ENCODE results near the gene UST.
"Not testable (repeated sequence)": the region's sequence is repeated elsewhere in the genome, so short reads cannot be mapped to it uniquely, and the experiment has no call there.

The UST gene

DNA sequence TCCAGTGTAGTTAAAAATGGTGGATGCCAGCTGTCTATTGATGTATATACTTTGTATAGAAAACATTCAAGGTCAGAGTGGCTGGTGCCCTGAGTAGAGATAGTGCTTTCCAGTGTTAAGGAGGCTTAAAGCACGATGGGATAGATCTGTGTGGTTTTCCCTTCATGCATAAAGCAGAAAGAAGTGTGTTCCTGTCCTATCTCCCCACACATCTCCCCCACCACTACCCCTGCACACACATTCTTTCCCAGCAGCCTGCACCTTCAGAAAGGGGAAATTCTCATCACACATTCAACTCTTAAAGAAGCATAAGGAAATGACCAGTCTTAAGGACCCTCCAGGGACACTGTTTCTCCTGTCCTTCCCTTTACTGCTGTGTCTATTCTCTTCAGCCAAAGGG is 349.0 kb downstream of the UST start:
- TF ChIP-seq, protein P1, sequence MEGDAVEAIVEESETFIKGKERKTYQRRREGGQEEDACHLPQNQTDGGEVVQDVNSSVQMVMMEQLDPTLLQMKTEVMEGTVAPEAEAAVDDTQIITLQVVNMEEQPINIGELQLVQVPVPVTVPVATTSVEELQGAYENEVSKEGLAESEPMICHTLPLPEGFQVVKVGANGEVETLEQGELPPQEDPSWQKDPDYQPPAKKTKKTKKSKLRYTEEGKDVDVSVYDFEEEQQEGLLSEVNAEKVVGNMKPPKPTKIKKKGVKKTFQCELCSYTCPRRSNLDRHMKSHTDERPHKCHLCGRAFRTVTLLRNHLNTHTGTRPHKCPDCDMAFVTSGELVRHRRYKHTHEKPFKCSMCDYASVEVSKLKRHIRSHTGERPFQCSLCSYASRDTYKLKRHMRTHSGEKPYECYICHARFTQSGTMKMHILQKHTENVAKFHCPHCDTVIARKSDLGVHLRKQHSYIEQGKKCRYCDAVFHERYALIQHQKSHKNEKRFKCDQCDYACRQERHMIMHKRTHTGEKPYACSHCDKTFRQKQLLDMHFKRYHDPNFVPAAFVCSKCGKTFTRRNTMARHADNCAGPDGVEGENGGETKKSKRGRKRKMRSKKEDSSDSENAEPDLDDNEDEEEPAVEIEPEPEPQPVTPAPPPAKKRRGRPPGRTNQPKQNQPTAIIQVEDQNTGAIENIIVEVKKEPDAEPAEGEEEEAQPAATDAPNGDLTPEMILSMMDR (conservative IDR thresholded peaks at IDR 0.05; ENCODE audit: low read depth, low read length), result no peak
- Histone ChIP-seq H3K79me2 (ENCODE audit: insufficient read depth, low read depth) (no peaks in the 10 kb centered on the region), H3K36me3 (ENCODE audit: insufficient read depth) (no peaks in the 10 kb centered on the region), H3K27ac (no peak overlapping the region), H3K4me2 (no peak overlapping the region), H3K9ac (no peak overlapping the region), H4K20me1 (ENCODE audit: insufficient read depth) (no peaks in the 10 kb centered on the region), H2AFZ (ENCODE audit: low read depth) (no peak overlapping the region), H3K27me3 (ENCODE audit: insufficient read depth, low read depth) (no peaks in the 10 kb centered on the region), H3K4me3 (IDR thresholded peaks at IDR 0.05; ENCODE audit: insufficient read depth, low read depth, low read length) (no peak overlapping the region), H3K4me1 (ENCODE audit: low read depth, poor library complexity, severe bottlenecking) (no peaks in the 10 kb centered on the region)

DNA sequence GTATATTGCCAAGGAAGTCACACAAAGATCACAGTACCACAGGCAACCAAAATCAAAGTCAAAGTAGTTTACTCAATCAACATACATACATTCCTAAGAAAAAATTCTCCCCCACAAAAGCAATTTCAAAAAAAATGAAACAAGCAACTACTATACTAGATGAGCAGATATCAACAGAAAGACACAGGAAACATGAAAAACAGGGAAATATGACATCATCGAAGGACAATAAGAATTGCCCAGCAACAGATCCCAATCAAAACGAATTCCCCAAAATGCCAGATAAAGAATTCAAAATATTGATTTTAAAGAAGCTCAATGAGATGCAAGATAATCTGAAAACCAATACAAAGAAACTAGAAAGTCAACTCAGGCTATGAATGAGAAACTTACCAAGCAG is 351.0 kb downstream of the UST start:
- Histone ChIP-seq H3K9ac (no peak overlapping the region), H3K27me3 (ENCODE audit: insufficient read depth, low read depth) (no peaks in the 10 kb centered on the region), H4K20me1 (ENCODE audit: insufficient read depth) (no peaks in the 10 kb centered on the region), H3K79me2 (ENCODE audit: insufficient read depth, low read depth) (no peaks in the 10 kb centered on the region), H3K4me1 (ENCODE audit: low read depth, poor library complexity, severe bottlenecking) (no peaks in the 10 kb centered on the region), H3K4me3 (IDR thresholded peaks at IDR 0.05; ENCODE audit: insufficient read depth, low read depth, low read length) (no peak overlapping the region), H2AFZ (ENCODE audit: low read depth) (no peak overlapping the region), H3K36me3 (ENCODE audit: insufficient read depth) (no peaks in the 10 kb centered on the region), H3K4me2 (no peak overlapping the region), H3K27ac (no peak overlapping the region)
- TF ChIP-seq, protein P1 (conservative IDR thresholded peaks at IDR 0.05; ENCODE audit: low read depth, low read length), result no peak

DNA sequence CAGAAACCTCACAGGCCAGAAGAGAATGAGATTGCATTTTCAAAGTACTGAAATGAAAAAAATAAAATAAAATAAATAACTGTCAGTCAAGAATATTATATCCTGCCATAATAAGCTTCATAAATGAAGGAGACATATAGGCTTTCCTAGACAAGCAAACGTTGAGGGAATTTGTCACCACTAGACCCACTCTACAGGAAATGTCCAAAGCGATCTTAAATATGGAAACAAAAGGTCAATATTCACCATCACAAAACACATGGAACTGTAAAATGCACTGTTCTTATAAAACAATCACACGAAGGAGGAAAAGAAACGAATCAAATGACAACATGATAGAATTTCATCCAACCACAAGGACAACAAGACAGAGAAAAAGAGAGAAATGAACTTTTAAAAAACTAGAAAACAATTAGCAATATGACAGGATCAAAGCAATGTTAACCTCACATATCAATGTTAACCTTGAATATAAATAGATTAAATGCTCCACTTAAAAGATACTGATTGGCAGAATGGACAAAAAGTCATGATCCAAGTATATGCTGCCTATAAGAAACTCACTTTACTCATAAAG is 352.0 kb downstream of the UST start:
- Histone ChIP-seq H3K79me2 (ENCODE audit: insufficient read depth, low read depth) (no peaks in the 10 kb centered on the region), H3K9ac (no peak overlapping the region), H3K4me2 (no peak overlapping the region), H3K27ac (no peak overlapping the region), H3K27me3 (ENCODE audit: insufficient read depth, low read depth) (no peaks in the 10 kb centered on the region), H2AFZ (ENCODE audit: low read depth) (no peak overlapping the region), H3K4me3 (IDR thresholded peaks at IDR 0.05; ENCODE audit: insufficient read depth, low read depth, low read length) (no peak overlapping the region), H4K20me1 (ENCODE audit: insufficient read depth) (no peaks in the 10 kb centered on the region), H3K4me1 (ENCODE audit: low read depth, poor library complexity, severe bottlenecking) (no peaks in the 10 kb centered on the region), H3K36me3 (ENCODE audit: insufficient read depth) (no peaks in the 10 kb centered on the region)
- TF ChIP-seq, protein P1 (conservative IDR thresholded peaks at IDR 0.05; ENCODE audit: low read depth, low read length), result no peak

DNA sequence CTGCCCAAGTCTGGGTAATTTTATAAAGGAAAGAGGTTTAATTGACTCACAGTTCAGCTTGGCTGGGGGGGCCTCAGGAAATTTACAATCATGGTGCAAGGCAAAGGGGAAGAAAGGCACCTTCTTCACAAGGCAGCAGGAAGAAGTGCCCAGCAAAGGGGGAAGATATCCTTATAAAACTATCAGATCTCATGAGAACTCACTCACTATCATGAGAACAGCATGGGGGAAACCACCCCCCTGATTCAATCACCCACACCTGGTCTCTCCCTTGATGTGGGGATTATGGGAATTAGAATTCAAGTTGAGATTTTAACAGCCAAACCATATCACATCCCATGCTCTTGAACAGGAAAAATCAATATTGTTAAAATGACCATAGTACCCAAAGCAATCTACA is 355.5 kb downstream of the UST start:
- Histone ChIP-seq H3K4me1 (ENCODE audit: low read depth, poor library complexity, severe bottlenecking) (no peaks in the 10 kb centered on the region), H3K79me2 (ENCODE audit: insufficient read depth, low read depth) (no peaks in the 10 kb centered on the region), H3K36me3 (ENCODE audit: insufficient read depth) (no peaks in the 10 kb centered on the region), H3K4me3 (IDR thresholded peaks at IDR 0.05; ENCODE audit: insufficient read depth, low read depth, low read length) (no peak overlapping the region), H4K20me1 (ENCODE audit: insufficient read depth) (no peaks in the 10 kb centered on the region), H3K27ac (no peak overlapping the region), H3K4me2 (no peak overlapping the region), H3K9ac (no peak overlapping the region), H3K27me3 (ENCODE audit: insufficient read depth, low read depth) (no peaks in the 10 kb centered on the region), H2AFZ (ENCODE audit: low read depth) (no peak overlapping the region)
- TF ChIP-seq, protein P1 (conservative IDR thresholded peaks at IDR 0.05; ENCODE audit: low read depth, low read length), result no peak

DNA sequence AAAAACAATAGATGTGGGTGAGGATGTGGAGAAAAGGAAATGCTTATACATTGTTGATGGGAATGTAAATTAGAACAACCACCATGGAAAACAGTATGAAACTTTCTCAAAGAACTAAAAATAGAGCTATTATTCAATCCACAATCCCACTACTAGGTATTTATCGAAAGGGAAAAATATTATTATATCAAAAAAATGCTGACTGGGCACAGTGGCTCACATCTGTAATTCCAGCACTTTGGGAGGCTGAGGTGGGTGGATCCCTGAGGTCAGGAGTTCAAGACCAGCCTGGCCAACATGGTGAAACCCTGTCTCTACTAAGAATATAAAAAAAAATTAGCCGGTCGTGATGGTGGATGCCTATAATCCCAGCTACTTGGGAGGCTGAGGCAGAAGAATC is 357.1 kb downstream of the UST start:
- H3K9ac ChIP-seq; H3K27ac ChIP-seq; H3K79me2 ChIP-seq (ENCODE audit: insufficient read depth, low read depth); H3K4me3 ChIP-seq (IDR thresholded peaks at IDR 0.05; ENCODE audit: insufficient read depth, low read depth, low read length); H3K4me2 ChIP-seq; H3K27me3 ChIP-seq (ENCODE audit: insufficient read depth, low read depth); H3K4me1 ChIP-seq (ENCODE audit: low read depth, poor library complexity, severe bottlenecking); H4K20me1 ChIP-seq (ENCODE audit: insufficient read depth); H2AFZ ChIP-seq (ENCODE audit: low read depth); H3K36me3 ChIP-seq (ENCODE audit: insufficient read depth): not testable (repeated sequence)

All from KMS-11 (cell line).